NB4 (cell line): Measurements from ENCODE around the gene KRTAP10-10.

ENCODE experiments used
- DNase-seq: peaks from one replicate; pipeline ENCODE4 v3.0.0; 2010; ENCODE audit warnings: low read depth
- H3K4me3 ChIP-seq: one replicate; pipeline ENCODE4 v1.5.1; 2011; ENCODE audit warnings: mild to moderate bottlenecking, low read depth, low read length, moderate library complexity
- CTCF ChIP-seq: IDR thresholded peaks from one replicate; pipeline ENCODE4 v1.5.1; 2012; ENCODE audit warnings: low read depth, low read length
- MAX ChIP-seq: IDR thresholded peaks from 2 replicates; pipeline ENCODE4 v1.6.1; 2011; ENCODE audit warnings: low read depth, low read length
- MYC ChIP-seq: IDR thresholded peaks from 2 replicates; pipeline ENCODE4 v1.6.1; 2011; ENCODE audit warnings: low read depth, low read length
- POLR2A ChIP-seq: IDR thresholded peaks from 2 replicates; pipeline ENCODE4 v1.6.1; 2011; ENCODE audit warnings: mild to moderate bottlenecking; ENCODE audit not compliant: insufficient read length; ENCODE audit errors: extremely low read depth

The KRTAP10-10 gene

GRCh38 chr21:44615466-44615865, 21.7 kb upstream of the KRTAP10-10 start:
- no peak for TF ChIP-seq MYC
- no peak for TF ChIP-seq POLR2A
- no peak for TF ChIP-seq CTCF
- no peak for TF ChIP-seq MAX

GRCh38 chr21:44615911-44616590, 21.1 kb upstream of the KRTAP10-10 start:
- TF ChIP-seq CTCF (no peak), MAX (no peak), POLR2A (no peak), MYC (no peak)
- no peak overlapping the region for H3K4me3 ChIP-seq
- no peak for DNase-seq

More at GRCh38 chr21:44615466-44615865, 21.7 kb upstream of the KRTAP10-10 start:
- no peak overlapping the region for H3K4me3 ChIP-seq
- no peak for DNase-seq

GRCh38 chr21:44616591-44616926, 20.6 kb upstream of the KRTAP10-10 start:
- TF ChIP-seq MYC (no peak), POLR2A (no peak), CTCF (no peak), MAX (no peak)
- DNase-seq, result no peak
- H3K4me3 ChIP-seq, result no peak overlapping the region

- TF ChIP-seq MAX, result no peak
- no peak for TF ChIP-seq CTCF
- TF ChIP-seq MYC, result no peak
- TF ChIP-seq POLR2A, result no peak
- DNase-seq, result no peak
- no peak overlapping the region for H3K4me3 ChIP-seq
Measured at GRCh38 chr21:44617071-44617501, 20.1 kb upstream of the KRTAP10-10 start.

GRCh38 chr21:44618504-44618903, 18.7 kb upstream of the KRTAP10-10 start:
- no peak overlapping the region for H3K4me3 ChIP-seq
- DNase-seq, result peak; percentile 25
- no peak for TF ChIP-seq POLR2A
- no peak for TF ChIP-seq MYC
- TF ChIP-seq CTCF, result no peak
- no peak for TF ChIP-seq MAX
